Measurements from ENCODE around the gene MAP3K13.
A peak's percentile ranks its signal among the peaks of the same experiment; 100 is the strongest.
"Not testable (repeated sequence)": the region's sequence is repeated elsewhere in the genome, so short reads cannot be mapped to it uniquely, and the experiment has no call there.

The MAP3K13 gene

DNA sequence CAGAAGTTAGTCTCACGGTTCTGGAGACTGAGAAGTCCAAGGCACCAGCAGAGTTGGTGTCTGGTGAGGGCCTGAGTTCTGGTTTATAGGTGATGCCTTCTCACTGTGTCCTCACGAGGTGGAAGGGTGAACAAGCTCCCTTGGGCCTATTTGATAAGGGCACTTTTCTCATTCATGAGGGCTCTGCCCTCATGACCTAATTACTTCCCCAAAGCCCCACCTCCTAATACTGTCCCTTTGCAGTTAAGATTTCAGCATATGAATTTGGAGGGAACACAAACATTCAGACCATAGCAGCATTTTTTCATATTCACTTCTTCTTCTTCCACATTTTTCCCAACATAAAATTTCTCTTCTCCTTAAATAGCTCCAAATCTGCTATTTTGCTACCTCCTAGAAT, 94.4 kb downstream of the MAP3K13 start:
- no peak for DNase-seq

DNA sequence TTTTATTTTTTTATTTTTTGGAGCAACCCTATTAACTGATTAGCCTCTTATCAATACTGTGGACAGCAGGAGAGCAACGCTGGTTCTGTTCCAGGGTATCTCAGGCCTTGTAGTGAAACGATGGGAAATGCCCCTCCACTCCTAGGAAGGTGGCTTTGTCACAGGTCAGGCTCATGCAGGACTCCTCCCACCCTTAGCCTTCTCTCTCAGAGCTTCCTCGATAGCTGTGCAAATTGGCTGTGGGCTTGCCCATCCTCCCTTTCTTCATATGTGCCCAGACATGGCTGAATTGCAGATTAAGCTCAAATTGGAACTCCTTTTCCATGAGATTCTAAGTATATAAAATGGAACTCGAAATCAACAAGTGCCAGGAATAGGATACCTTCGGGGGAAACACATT, 97.4 kb downstream of the MAP3K13 start:
- DNase-seq, result no peak

DNA sequence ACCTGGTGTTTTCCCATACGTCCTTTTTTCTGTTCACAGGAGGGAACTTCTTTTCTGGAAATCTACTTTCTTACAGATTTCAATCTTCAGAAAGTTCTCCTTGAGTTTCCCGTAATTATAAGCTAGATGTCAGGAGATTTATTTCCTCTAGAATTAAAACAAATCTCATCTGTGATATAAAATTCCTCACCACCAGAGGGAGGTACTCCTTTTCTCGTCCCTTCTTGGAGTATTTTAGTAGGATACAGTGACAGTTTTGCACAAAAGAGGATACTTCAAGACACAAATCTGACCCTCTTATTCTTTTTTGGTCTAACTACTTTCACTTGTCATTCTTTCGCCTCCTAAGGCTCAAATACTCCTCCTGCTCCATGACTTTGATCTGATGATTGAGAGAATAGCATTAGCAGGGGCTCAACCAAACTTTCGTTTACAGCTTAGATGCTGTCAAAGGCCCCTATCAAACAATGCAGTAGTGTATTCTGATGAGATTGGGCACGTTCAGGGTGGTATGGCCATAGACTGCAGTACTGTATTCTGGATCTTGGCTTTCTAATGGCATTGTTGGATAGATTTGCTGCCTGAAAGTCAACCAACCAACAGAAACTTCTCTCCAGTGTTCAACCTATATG, 97.9 kb downstream of the MAP3K13 start:
- DNase-seq, result no peak

DNA sequence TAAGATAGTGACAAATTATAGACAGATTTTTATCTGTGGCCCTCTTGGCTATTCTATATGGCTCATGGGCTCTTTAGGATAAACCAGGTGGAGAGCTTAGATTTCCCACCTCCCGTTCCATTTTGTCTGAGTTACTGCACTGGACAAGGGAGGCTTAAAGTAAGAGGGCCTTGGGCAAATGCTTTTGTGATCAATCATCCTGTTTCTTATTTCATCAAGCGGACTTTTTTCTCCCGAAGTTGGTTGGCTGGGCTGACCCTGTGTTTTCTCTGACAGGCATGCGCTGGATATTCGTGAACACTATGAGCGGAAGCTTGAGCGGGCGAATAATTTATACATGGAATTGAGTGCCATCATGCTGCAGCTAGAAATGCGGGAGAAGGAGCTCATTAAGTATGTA, 102.5 kb downstream of the MAP3K13 start:
- DNase-seq, result no peak

DNA sequence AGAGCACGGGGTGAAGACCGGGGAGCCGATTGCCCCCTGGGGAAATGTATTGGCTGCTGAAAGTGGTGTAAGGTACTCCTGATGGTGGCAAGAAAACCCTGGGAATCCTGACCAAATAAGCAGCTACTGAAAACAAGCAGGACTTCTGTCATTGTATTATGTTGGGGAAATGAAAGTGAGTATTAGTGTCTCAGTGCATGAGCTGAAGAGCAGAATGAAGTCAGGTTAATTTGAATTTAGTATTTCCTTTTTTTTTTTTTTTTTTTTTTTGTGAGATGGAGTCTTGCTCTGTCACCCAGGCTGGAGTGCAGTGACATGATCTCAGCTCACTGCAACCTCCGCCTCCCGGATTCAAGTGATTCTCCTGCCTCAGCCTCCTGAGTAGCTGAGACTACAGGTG, 103.2 kb downstream of the MAP3K13 start:
- not testable (repeated sequence) for DNase-seq

DNA sequence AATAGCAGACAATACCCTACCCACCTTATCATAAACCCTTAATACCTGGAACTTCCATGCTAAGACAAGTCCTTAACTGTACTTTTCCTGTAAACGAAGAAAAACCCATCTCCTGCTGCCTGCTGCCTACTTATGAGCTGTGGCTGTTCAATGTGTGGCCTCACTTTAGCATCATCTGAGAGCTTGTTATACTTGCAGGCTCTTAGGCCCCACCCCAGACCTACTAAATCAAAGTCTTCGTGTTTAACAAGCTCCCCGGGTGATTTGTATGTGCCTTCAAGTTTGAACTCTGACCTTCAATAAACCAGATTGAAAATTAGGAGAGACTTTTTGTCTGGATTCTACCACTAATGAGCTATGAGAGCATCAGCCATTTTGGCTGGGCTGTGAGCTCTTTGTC, 106.6 kb downstream of the MAP3K13 start:
- DNase-seq, result no peak

DNA sequence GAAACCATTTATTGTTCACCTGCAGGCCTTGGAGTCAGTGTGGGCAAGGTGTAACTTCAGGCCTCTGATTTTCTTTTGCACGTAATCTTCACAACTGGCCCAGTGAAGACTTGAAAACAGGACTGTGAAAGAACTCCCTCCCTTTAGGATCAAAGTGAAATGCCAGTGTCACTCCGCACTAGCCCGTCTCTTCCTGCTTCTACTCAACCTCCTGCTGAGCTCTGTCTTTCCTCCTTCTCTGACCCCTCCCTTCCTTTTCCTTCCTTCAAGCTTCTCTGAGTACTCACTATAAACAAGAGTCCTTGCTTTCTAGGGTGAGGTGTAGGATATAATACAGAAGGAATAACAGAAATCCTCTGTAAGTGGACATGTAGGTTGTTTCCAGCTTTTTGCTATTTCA, 107.4 kb downstream of the MAP3K13 start:
- DNase-seq, result no peak

DNA sequence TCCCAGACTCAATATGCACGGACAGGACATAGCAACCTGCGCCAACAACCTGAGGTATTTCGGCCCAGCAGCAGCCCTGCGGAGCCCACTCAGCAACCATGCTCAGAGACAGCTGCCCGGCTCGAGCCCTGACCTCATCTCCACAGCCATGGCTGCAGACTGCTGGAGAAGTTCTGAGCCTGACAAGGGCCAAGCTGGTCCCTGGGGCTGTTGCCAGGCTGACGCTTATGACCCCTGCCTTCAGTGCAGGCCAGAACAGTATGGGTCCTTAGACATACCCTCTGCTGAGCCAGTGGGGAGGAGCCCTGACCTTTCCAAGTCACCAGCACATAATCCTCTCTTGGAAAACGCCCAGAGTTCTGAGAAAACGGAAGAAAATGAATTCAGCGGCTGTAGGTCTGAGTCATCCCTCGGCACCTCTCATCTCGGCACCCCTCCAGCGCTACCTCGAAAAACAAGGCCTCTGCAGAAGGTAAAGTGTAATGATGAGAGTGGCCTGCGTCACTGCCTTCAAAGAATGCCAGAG, 110.4 kb downstream of the MAP3K13 start:
- no peak for DNase-seq

DNA sequence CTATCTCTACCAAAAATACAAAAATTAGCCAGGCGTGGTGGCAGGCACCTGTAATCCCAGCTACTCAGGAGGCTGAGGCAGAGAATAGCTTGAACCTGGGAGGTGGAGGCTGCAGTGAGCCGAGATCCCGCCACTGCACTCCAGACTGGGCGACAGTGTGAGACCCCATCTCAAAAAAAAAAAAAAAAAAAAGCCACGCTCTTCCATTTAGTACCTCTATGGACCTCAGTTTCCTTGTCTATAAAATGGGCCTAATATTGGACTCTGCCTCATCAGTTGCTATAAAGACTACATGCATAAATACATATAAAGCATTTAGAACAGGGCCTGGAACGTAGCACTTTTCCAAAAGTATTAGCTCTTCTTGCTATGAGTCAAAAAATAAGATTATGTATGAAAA, 112.0 kb downstream of the MAP3K13 start:
- not testable (repeated sequence) for DNase-seq

DNA sequence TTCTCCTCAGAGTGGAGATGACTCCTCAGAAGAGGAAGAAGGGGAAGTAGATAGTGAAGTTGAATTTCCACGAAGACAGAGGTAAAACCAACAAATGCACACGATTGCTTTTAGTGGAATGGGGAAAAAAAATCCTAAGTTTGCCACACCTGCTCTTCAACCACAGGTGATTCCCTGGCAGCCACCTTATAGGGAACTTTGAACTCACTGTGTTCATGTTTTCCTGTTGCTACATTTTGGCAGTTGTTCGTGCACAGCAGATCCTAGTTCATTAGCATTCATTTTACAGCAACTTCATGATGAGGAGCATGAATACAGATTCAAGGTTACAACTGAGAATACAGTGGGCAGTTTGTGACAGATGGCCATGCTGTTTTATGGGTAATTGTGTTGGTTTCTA, 114.4 kb downstream of the MAP3K13 start:
- DNase-seq, result no peak

DNA sequence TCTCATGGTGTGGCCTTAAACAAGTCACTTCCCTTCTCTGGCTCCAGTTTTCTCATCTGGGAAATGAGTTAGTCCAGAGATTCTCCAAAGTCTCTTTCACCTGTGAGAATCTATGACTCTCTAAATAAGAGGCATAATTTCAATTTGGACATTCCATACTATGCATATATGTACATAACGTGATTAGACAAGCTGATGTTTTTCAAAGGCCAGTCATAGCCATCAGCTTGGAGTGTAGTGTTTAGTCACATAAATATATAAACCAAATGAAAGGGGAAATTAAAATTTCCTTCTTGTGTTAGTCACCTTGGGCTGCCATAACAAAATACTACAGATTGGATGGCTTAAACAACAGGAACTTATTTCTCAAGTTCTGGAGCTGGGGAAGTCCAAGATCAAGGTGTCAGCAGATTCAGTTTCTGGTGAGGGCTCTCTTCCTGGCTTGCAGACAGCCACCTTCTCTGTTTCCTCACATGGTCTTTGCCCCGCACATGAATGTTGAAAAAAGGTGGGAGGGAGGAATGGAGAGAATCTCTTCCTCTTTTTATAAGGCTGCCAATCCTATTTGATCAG, 116.5 kb downstream of the MAP3K13 start:
- DNase-seq, result no peak

DNA sequence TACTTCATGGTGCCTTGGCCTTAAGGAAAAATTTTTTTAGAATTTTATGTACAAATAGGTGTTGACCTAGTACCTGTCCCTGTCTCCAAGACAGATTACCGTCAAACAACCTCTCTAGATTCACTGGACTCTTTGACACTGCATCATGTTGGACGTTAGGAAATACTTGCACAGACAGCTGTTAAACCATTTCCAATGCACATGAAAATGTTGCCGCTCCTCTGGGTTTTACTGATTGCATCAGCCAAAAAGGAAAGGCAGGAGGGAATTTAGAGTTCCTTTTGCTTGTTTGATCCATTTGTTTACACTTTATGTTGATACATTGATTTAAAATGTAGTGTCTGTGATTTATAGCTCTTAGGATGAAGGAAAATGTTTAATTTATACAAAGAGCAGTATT, 121.4 kb downstream of the MAP3K13 start:
- DNase-seq, result no peak

DNA sequence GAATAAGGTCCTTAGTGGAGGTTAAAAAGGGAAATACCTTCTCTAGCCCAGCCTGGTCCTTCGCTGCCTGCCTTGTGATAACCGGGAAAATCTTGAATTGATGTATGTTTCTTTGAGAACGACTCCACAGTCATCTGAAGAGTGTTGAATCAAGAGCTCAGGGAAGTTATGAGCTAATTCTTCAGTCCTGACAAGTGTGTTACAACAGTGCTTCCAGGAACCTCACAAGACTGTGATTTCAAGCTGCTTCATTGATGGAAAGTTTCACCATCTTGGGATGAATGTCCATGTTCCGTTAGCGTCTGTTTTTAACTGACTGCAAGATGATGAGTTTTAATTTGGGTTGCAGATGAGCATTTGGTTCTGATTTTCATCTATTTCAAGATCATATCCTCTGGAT, 123.5 kb downstream of the MAP3K13 start:
- DNase-seq, result no peak

DNA sequence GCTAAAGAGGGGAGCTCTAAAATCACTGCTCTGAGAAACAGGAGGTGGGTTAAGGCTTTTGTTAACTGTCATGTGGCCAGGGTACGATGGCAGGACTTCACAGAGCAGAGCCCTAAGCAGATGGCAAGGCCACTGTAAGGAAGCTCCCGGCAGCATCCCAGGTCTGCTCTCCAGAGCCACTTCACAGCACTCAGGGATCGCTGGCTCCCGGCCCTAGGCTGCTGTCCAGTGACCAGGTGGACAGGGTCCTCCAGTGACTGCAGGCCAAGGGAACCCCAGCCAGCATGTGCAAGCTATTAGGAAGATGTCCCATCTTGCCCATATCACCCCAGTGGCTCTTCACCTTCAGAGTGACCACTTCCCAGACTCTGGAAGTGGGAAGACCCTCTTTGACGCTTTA, 125.5 kb downstream of the MAP3K13 start:
- DNase-seq, result no peak

DNA sequence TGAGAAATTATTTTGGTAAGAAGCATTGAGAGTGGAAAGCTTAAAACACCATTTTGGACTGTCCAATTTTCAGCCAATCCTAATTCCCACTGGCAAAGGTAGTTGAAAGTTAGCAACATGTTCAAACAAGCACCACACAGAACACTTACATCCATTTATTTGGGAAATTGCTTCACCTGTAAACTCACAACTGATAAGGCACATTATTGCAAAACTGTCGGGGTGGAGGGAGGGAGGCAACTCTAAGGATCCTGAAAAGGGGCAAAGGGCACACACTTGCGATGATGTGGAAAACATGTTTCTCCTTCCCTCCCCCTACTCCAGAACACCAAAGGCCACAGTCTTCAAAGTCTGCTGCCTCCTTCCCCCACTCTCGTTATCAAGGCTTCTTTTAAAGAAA, 126.5 kb downstream of the MAP3K13 start:
- no peak for DNase-seq

DNA sequence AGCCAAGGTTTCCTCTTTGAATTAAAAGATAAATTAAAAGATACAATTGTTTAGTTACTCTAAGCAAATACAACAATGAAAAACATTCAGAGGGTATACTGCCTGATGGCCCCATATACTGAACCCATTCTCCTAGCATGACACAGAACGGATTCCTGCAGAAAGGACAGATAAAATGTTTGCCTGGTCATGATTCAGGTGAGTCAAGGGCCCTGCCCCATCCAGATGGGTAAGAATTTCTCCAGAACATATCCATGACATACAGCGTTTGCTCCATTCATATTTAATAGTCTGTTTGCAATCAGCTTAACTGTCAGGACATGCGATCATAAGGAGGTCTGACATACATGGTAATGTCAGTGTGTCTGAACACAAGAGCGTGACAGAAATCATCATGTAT, 127.3 kb downstream of the MAP3K13 start:
- DNase-seq, result no peak

DNA sequence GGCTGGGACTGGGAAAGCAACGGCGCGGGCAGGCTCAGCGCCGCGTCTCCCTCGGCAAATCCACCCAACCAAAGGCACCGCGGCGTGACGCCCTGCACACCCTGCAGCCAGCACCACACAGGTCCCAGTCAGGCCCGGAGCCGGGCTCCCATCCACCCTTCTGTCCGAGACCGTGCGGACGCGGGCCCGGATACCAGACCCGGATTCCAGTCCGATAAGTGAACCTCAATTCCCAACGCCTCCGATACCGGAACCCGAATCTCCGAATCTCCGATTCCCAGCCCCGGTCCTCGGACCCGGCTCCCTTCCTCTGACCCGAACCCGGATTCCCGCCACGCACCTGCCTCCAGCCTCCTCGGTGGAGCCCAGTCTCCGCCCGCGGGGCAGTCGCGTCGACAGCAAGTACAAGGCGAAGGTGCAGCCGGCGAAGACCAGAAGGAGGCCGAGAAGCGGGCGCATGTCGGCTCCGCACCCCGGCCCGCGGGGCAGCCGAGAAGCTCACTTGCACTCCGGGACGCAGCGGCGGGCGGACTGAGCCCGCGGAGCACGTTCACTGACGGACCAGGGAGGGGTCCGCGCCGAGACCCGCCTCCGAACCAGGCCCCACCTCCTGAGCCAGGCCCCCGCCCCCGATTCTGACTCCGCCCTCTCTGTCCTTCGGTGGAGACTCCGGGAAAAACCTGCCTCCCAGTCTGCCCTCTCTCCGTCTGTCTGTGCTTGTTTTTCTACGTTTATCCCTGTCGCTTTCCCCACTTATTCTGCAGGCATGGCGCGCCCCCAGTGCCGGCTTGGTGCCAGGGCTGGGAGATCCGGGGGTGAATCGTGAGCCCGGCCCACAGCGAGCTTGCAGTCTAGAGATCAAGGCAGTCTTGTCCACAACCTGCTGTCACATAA, 135.8 kb downstream of the MAP3K13 start, which contains the start of gene TMEM41A:
TMEM41A (minus strand) TSS at position 533 of the 894 bp plus-strand sequence; CDS start at position 459, 74 bp downstream.
- peak; percentile 82 for DNase-seq

DNA sequence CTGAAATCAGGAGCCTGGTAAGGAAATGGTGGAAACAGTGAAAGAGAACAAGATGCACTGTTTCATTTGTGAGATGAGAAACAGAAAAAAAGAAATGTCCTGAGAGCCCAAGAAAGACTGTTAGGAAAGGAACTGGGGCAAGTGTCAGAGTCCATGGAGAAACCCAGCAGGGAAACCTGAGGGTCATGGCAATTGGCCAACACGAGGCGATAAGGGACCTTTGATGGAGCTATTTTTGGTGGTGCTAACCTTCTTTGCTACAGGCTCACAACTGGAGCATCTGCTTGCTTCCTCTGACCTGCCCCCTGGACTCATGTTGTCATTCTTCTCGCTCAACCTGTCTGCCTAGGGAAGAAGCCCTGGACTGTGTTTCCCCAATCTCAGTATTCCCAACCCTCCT, 140.1 kb downstream of the MAP3K13 start:
- DNase-seq, result no peak

DNA sequence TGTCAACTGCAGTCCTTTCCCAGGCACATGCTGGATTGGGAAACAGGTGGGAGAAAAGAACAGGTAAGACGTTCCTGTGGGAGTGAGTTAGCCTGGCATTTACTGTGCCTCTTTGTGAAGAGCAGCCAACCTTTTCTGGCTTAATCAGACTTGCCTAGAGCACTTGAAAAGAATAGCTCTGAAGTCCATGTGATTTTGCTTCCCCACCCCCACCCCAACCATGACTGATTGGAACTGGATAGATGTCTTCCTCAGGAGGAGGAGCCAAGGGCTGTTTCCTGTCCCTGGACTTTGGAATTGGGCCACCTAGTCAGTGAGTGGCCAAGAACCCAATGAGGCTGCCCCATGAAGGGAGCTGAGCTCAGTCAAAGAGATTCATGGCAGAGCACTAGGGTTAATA, 140.6 kb downstream of the MAP3K13 start:
- no peak for DNase-seq

DNA sequence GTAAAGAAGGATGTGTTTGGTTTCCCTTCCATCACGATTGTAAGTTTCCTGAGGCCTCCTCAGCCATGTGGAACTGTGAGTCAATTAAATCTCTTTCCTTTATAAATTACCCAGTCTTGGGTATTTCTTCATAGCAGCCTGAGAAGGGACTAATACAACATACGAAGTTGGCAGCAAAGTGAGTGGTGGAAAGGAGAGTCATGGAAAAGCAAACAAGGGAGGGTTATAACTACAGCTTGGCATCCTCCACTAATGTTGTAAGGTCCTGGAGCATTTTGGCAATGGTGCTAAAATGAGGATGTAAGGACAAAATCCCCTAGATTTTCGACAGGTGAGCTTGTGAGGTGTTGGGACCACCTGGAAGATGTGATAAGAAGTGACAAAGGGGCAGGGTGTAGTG, 141.7 kb downstream of the MAP3K13 start:
- DNase-seq, result no peak

DNA sequence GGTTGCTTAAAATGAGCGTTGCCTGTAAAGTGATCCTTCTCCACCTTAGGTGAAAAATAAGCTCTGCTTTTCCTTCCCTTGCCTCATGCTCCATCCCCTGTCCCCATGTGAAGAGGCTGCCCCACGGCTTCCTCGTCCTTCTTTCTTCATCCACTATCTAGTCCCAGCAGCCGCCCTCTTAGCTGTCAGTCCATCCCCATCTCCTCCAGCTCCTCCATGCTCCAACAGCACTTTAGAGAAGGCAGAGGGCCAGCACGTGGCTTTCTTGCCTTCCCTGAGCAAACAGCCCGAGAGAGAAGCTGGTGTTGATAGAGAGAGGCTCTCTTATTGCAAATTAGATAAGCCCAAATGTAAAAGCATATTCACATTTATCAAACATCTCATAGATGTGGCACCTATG, 144.9 kb downstream of the MAP3K13 start:
- no peak for DNase-seq

DNA sequence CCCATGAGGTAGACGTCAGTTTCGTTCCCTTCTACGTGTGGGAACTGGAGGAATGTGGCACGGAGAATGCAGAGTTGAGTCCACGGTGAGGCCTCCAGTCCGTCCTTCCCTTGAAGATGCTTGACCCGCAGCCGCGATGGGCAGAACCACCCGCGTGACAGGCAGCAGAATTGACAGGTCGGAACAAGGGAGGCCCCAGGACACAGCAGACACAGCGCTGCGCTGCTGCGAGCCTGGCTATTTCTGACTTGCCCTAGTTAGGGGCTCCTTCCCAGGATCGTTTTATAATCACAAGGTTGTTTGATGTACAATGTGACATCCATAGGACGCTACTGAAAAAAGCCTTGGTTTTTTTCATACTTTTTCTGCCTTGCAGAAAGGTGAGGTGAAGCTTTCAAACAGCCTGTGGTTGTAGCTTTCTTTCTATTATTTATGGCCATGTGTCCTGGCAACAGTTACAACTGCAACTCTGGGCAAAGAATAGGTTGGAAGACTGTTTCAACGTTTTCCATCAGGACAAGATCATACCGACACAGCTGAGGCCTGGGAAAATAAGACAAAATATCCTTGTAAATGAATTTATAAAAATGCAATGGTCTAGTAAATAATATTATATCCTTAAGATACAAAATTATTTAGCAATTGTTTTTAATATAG, 145.5 kb downstream of the MAP3K13 start:
- no peak for DNase-seq

DNA sequence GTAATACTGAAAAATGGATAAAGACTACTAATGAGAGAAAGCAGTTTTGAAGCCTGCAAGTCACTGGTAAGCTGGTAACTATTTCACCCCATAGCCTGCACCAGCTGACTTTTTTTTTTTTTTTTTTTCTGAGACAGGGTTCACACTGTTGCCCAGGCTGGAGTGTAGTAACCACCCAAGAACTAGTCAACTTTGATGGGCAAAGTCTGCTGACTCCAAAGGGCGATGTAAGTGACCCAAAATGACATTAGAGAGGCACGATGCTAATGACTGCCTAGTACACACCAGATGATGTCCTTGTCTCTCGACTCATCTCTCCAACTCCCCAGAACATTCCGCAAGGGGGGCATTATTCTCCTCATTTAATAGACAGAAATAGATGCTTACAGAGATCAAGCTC, 148.8 kb downstream of the MAP3K13 start:
- DNase-seq, result no peak

Data from effector CD8-positive, alpha-beta T cell (primary cell).